C4-2B (cell line): ENCODE data around the gene UNC80.

Source experiments
- ZFX ChIP-seq: fragments of 450-650 bp; IDR thresholded peaks from 2 replicates; pipeline ENCODE4 v1.6.1; 2017
- TF ChIP-seq, protein P1 (sequence below): fragments of 450-650 bp; conservative IDR thresholded peaks from 2 replicates; pipeline ENCODE4 v1.5.1; 2017; ENCODE audit warnings: mild to moderate bottlenecking

DNA sequence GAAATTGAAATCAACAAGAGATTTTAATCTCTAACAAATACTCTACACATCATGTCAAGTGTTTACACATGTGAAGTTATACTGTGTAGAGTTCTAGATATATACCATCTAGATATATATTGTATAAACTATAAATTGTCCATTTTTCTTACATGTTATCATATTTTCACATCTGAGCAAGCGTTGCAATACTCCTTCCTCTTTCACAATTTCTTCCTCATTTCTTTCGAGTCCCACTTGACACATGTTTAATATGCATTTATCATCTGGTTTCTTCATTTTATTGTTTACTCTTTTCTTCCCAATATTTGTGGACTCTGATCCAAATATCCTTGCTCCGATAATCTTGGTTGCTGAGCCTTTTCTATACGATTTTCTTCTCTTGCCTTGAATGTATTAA lies 50.2 kb downstream of the UNC80 start:
- TF ChIP-seq, protein P1, sequence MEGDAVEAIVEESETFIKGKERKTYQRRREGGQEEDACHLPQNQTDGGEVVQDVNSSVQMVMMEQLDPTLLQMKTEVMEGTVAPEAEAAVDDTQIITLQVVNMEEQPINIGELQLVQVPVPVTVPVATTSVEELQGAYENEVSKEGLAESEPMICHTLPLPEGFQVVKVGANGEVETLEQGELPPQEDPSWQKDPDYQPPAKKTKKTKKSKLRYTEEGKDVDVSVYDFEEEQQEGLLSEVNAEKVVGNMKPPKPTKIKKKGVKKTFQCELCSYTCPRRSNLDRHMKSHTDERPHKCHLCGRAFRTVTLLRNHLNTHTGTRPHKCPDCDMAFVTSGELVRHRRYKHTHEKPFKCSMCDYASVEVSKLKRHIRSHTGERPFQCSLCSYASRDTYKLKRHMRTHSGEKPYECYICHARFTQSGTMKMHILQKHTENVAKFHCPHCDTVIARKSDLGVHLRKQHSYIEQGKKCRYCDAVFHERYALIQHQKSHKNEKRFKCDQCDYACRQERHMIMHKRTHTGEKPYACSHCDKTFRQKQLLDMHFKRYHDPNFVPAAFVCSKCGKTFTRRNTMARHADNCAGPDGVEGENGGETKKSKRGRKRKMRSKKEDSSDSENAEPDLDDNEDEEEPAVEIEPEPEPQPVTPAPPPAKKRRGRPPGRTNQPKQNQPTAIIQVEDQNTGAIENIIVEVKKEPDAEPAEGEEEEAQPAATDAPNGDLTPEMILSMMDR = no peak
- TF ChIP-seq ZFX = no peak
